Sigmoid colon (tissue), 3 donors: Measurements from ENCODE around the gene FBLN2.

Experiments
- CTCF ChIP-seq, 4 experiments: fragments of 450-650 bp in 3 of 4; fragments of 200-600 bp in 1 of 4; IDR thresholded peaks; one replicate each; pipeline ENCODE4 v1.5.1; 2016 to 2019; ENCODE audit warnings: antibody characterized with exemption in 4 of 4, mild to moderate bottlenecking in 3 of 4, moderate library complexity in 2 of 4
- POLR2A ChIP-seq, 2 donors: fragments of 450-650 bp; IDR thresholded peaks; one replicate each; pipeline ENCODE4 v1.6.1; 2016; ENCODE audit warnings: antibody characterized with exemption in 2 of 2, mild to moderate bottlenecking in 2 of 2, moderate library complexity in 2 of 2

GRCh38 chr3:13597661-13598060 is 48.7 kb downstream of the FBLN2 start:
- TF ChIP-seq CTCF (IDR thresholded peaks at IDR 0.05) (no peak), POLR2A (IDR thresholded peaks at IDR 0.05) (no peak)
